ENCODE results near the gene TNXB.

DNA sequence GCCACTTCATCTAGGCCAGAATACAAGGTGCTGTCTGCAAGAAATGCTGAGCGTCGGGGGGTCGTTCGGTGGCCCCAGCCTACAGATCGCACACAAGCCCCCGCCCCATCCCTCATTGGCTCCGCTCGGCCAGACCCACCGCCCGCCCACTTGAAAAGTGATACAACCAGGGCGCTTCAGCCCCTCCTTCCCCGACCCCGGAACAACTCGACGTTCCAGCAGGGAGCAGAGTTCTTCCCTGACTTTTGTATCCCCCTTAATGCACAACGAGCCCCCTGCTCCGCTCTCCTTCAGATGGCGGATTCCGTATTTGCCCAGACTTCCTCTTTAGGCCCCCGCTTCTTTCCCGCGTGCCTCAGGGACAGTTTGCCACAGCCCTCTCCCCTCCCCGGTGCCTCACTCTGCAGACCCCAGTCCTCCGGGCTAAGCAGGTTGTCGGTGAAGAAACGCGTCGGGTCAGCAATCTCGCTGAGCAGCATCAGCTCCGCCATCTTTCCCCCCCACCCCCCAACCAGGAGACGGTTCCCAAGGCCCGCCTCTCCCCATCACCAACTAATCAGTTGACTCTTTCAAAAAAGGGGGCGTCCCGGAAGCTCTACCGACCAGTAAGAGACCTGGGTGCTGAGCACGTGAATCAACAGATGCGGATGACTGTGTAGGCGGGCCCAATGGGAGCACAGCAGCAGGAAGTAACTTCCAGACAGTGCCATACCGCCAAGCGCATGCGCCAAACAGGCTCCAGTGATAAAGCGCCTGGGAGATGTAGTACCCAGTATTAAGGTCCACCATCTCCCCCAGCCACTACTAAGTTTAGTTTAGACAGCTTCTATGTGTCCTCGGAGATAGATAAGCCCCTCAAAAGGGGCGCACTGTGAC lies 18.8 kb upstream of the TNXB start, which contains the start of gene ATF6B:
- TF ChIP-seq, protein P1, sequence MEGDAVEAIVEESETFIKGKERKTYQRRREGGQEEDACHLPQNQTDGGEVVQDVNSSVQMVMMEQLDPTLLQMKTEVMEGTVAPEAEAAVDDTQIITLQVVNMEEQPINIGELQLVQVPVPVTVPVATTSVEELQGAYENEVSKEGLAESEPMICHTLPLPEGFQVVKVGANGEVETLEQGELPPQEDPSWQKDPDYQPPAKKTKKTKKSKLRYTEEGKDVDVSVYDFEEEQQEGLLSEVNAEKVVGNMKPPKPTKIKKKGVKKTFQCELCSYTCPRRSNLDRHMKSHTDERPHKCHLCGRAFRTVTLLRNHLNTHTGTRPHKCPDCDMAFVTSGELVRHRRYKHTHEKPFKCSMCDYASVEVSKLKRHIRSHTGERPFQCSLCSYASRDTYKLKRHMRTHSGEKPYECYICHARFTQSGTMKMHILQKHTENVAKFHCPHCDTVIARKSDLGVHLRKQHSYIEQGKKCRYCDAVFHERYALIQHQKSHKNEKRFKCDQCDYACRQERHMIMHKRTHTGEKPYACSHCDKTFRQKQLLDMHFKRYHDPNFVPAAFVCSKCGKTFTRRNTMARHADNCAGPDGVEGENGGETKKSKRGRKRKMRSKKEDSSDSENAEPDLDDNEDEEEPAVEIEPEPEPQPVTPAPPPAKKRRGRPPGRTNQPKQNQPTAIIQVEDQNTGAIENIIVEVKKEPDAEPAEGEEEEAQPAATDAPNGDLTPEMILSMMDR (conservative IDR thresholded peaks at IDR 0.05; ENCODE audit: low read depth, low read length) = no peak
- TF ChIP-seq EZH2 (IDR thresholded peaks at IDR 0.05; ENCODE audit: borderline replicate concordance, low read depth, low read length, poor library complexity, severe bottlenecking) = no peak
